ENCODE measurements around the gene KCNJ6.

GRCh38 chr21:37574751-37575150 is 341.5 kb downstream of the KCNJ6 start:
- TF ChIP-seq ZBTB33 (IDR thresholded peaks at IDR 0.05; ENCODE audit: extremely low read depth, insufficient replicate concordance, low read length) (no peak), CTCF (IDR thresholded peaks at IDR 0.05 in 2 of 3, conservative IDR thresholded peaks at IDR 0.05 in 1 of 3; ENCODE audit: borderline replicate concordance in 1 of 3, insufficient read depth in 1 of 3, low read depth in 2 of 3, low read length in 2 of 3) (no peak), POLR2A (IDR thresholded peaks at IDR 0.05; ENCODE audit: borderline replicate concordance, extremely low read depth, insufficient read depth, insufficient read length) (no peak), JUND (IDR thresholded peaks at IDR 0.05) (no peak), SIN3A (IDR thresholded peaks at IDR 0.05; ENCODE audit: low read depth) (no peak), YY1 (IDR thresholded peaks at IDR 0.05; ENCODE audit: extremely low read depth, insufficient replicate concordance, low read depth, low read length) (no peak), ZFX (IDR thresholded peaks at IDR 0.05) (no peak), ELF1 (IDR thresholded peaks at IDR 0.05; ENCODE audit: borderline replicate concordance, low read depth) (no peak), EZH2 (IDR thresholded peaks at IDR 0.05) (no peak), EZH2phosphoT487 (IDR thresholded peaks at IDR 0.05; ENCODE audit: borderline replicate concordance) (no peak)
- TF ChIP-seq, protein P1, sequence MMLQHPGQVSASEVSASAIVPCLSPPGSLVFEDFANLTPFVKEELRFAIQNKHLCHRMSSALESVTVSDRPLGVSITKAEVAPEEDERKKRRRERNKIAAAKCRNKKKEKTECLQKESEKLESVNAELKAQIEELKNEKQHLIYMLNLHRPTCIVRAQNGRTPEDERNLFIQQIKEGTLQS (IDR thresholded peaks at IDR 0.05): no peak

Data from HCT116 (cell line).